CD4-positive, alpha-beta T cell treated with Interleukin-17A for 1 hour (primary cell): Measurements from ENCODE around the gene ADGRB3.
"Not testable (repeated sequence)": the region's sequence is repeated elsewhere in the genome, so short reads cannot be mapped to it uniquely, and the experiment has no call there.

Source experiments
- DNase-seq: peaks from one replicate; pipeline ENCODE4 v3.0.0-alpha.2; 2020

The ADGRB3 gene

GRCh38 chr6:69069881-69070280 lies 434.8 kb downstream of the ADGRB3 start:
- no peak for DNase-seq

- no peak for DNase-seq
These were observed 437.7 kb downstream of the ADGRB3 start for GRCh38 chr6:69072796-69073195.

- no peak for DNase-seq
These were observed 449.8 kb downstream of the ADGRB3 start for GRCh38 chr6:69084746-69085335.

- no peak for DNase-seq
These were observed 451.6 kb downstream of the ADGRB3 start for GRCh38 chr6:69086689-69087088.

- DNase-seq = no peak
These were observed 454.5 kb downstream of the ADGRB3 start for GRCh38 chr6:69089539-69089938.

- no peak for DNase-seq
These were observed 455.1 kb downstream of the ADGRB3 start for GRCh38 chr6:69090132-69090531.

- DNase-seq = no peak
These were observed 461.6 kb downstream of the ADGRB3 start for GRCh38 chr6:69096681-69097080.

GRCh38 chr6:69097948-69098347 lies 462.9 kb downstream of the ADGRB3 start:
- no peak for DNase-seq

GRCh38 chr6:69098910-69099309 lies 463.8 kb downstream of the ADGRB3 start:
- DNase-seq = no peak

GRCh38 chr6:69100772-69101171 lies 465.7 kb downstream of the ADGRB3 start:
- no peak for DNase-seq

GRCh38 chr6:69102416-69102815 lies 467.3 kb downstream of the ADGRB3 start:
- DNase-seq = no peak

- no peak for DNase-seq
These were observed 470.2 kb downstream of the ADGRB3 start for GRCh38 chr6:69105288-69105687.

GRCh38 chr6:69106511-69106910 lies 471.4 kb downstream of the ADGRB3 start:
- no peak for DNase-seq

- no peak for DNase-seq
These were observed 476.2 kb downstream of the ADGRB3 start for GRCh38 chr6:69111301-69111700.

- no peak for DNase-seq
These were observed 481.6 kb downstream of the ADGRB3 start for GRCh38 chr6:69116658-69117057.

- not testable (repeated sequence) for DNase-seq
These were observed 486.7 kb downstream of the ADGRB3 start for GRCh38 chr6:69121461-69122406.

GRCh38 chr6:69122407-69122773 lies 487.3 kb downstream of the ADGRB3 start:
- no peak for DNase-seq

- DNase-seq = no peak
These were observed 493.3 kb downstream of the ADGRB3 start for GRCh38 chr6:69128411-69128810.

GRCh38 chr6:69129046-69129445 lies 494.0 kb downstream of the ADGRB3 start:
- DNase-seq = no peak

- DNase-seq = no peak
These were observed 500.8 kb downstream of the ADGRB3 start for GRCh38 chr6:69135927-69136326.

- no peak for DNase-seq
These were observed 503.1 kb downstream of the ADGRB3 start for GRCh38 chr6:69138148-69138547.

- DNase-seq = no peak
These were observed 503.9 kb downstream of the ADGRB3 start for GRCh38 chr6:69138893-69139494.

- DNase-seq = no peak
These were observed 510.0 kb downstream of the ADGRB3 start for GRCh38 chr6:69145062-69145461.

- DNase-seq = no peak
These were observed 511.3 kb downstream of the ADGRB3 start for GRCh38 chr6:69146385-69146784.
